Ascending aorta (tissue), 2 donors: ENCODE data around the gene MRPS5. TPM values are rescaled to one million over a fixed set of nuclear protein-coding genes. Genes with fewer than 3 reads are reported as not detected.
A peak's percentile ranks its signal among the peaks of the same experiment; 100 is the strongest.

ENCODE experiments used
- DNase-seq, 2 donors: peaks; one replicate each; pipeline ENCODE4 v3.0.0-alpha.2; 2019; ENCODE audit warnings: low spot score in 2 of 2
- H3K27ac ChIP-seq, 2 donors: fragments of 200-600 bp; sonication (generic); one replicate each; pipeline ENCODE4 v1.5.1; 2016 to 2017; ENCODE audit warnings: mild to moderate bottlenecking in 1 of 2
- H3K27me3 ChIP-seq: fragments of 200-600 bp; sonication (generic); one replicate; pipeline ENCODE4 v1.5.1; 2017
- H3K36me3 ChIP-seq, 2 donors: fragments of 200-600 bp; sonication (generic); one replicate each; pipeline ENCODE4 v1.5.1; 2016
- H3K4me1 ChIP-seq, 2 donors: fragments of 200-600 bp; sonication (generic); one replicate each; pipeline ENCODE4 v1.5.1; 2016 to 2017; ENCODE audit warnings: mild to moderate bottlenecking in 1 of 2
- H3K4me3 ChIP-seq, 2 donors: fragments of 200-600 bp; sonication (generic); one replicate each; pipeline ENCODE4 v1.5.1; 2016 to 2017; ENCODE audit warnings: mild to moderate bottlenecking in 1 of 2
- H3K9me3 ChIP-seq, 2 donors: fragments of 200-600 bp; sonication (generic); one replicate each; pipeline ENCODE4 v1.5.1; 2016
- CTCF ChIP-seq, 3 experiments: fragments of 200-600 bp in 2 of 3; fragments of 450-650 bp in 1 of 3; sonication (generic) in 2 of 3; IDR thresholded peaks; one replicate each; pipeline ENCODE4 v1.5.1; 2016 to 2019; ENCODE audit warnings: antibody characterized with exemption in 3 of 3, mild to moderate bottlenecking in 1 of 3, moderate library complexity in 1 of 3
- intact Hi-C: fragments of 100-400 bp; cut with DNase I; formaldehyde crosslinking; loops from one replicate; pipeline ENCODE4 v1.15.1; 2023
- total RNA-seq: library from RNA; depleted of rRNA; stranded (reverse); fragments of >200 nt; gene quantifications from one replicate; pipeline ENCODE4 v1.1.0, GENCODE V29; 2016

MRPS5 gene
- total RNA-seq, 1 donor from 2014 or later = 30.1 TPM

GRCh38 chr2:95062242-95063085, 59.1 kb downstream of the MRPS5 start:
- TF ChIP-seq CTCF (IDR thresholded peaks at IDR 0.05) = no peak
- H3K9me3 ChIP-seq = no peaks in the 10 kb centered on the region
- no peaks in the 10 kb centered on the region for H3K36me3 ChIP-seq
- intact Hi-C loops = no loop called here
- DNase-seq = peak in 1 of 2 donors; percentile 33
- H3K4me1 ChIP-seq = no peaks in the 10 kb centered on the region
- no peak overlapping the region for H3K27ac ChIP-seq
- H3K4me3 ChIP-seq = no peak overlapping the region
- no peaks in the 10 kb centered on the region for H3K27me3 ChIP-seq

GRCh38 chr2:95061601-95062183, 59.9 kb downstream of the MRPS5 start:
- no peak overlapping the region for H3K27ac ChIP-seq
- H3K27me3 ChIP-seq = no peaks in the 10 kb centered on the region
- no peak for TF ChIP-seq CTCF (IDR thresholded peaks at IDR 0.05)
- no peaks in the 10 kb centered on the region for H3K4me1 ChIP-seq
- no peak overlapping the region for H3K4me3 ChIP-seq
- DNase-seq = peak in 1 of 2 donors; percentile 40
- H3K36me3 ChIP-seq = no peaks in the 10 kb centered on the region
- no peaks in the 10 kb centered on the region for H3K9me3 ChIP-seq
- intact Hi-C loops = no loop called here

GRCh38 chr2:95061119-95061512, 60.5 kb downstream of the MRPS5 start:
- Histone ChIP-seq H3K4me1 (no peaks in the 10 kb centered on the region), H3K4me3 (no peak overlapping the region), H3K27me3 (no peaks in the 10 kb centered on the region), H3K9me3 (no peaks in the 10 kb centered on the region), H3K27ac (no peak overlapping the region), H3K36me3 (no peaks in the 10 kb centered on the region)
- no peak for TF ChIP-seq CTCF (IDR thresholded peaks at IDR 0.05)
- DNase-seq = peak in 1 of 2 donors; percentile 21
- intact Hi-C loops = no loop called here

- no peak for TF ChIP-seq CTCF (IDR thresholded peaks at IDR 0.05)
- intact Hi-C loops = no loop called here
- Histone ChIP-seq H3K27ac (no peak overlapping the region), H3K4me3 (no peak overlapping the region), H3K27me3 (no peaks in the 10 kb centered on the region), H3K9me3 (no peaks in the 10 kb centered on the region), H3K36me3 (no peaks in the 10 kb centered on the region), H3K4me1 (no peaks in the 10 kb centered on the region)
- peak in 1 of 2 donors; percentile 31 for DNase-seq
These were observed 61.0 kb downstream of the MRPS5 start for GRCh38 chr2:95060446-95061118.

GRCh38 chr2:95059656-95060370, 61.8 kb downstream of the MRPS5 start:
- Histone ChIP-seq H3K4me1 (no peaks in the 10 kb centered on the region), H3K9me3 (no peaks in the 10 kb centered on the region), H3K4me3 (no peak overlapping the region)

More at GRCh38 chr2:95059656-95060370, 61.8 kb downstream of the MRPS5 start:
- intact Hi-C loops = no loop called here
- Histone ChIP-seq H3K36me3 (no peaks in the 10 kb centered on the region), H3K27me3 (no peaks in the 10 kb centered on the region), H3K27ac (no peak overlapping the region)
- DNase-seq = peak in 1 of 2 donors; percentile 54
- no peak for TF ChIP-seq CTCF (IDR thresholded peaks at IDR 0.05)
